Measurements from ENCODE around the gene GPR84.

GPR84 gene

DNA sequence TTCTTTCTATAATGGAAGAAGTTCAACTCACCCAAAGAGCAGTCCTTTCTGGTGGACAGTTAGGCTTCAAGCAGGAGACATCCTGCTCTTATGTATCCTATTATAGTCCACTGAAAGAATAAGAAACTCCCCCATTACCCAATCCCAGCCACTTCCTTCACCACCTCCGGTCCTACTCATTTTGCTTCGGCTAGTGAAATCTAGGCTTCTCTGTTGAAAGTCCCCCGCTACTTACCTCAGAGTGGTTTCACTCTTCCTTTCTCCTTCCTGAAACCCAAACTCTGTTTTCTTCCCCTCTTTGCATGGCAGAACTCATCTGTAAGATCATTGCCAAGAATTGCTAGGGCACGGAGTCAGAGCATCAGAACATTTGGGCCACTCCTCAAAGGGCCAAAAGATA lies at the start of gene GPR84:
TSS of gene GPR84 (minus strand) at position 74 of the 400 bp plus-strand sequence. CDS start 635 bp downstream, outside the sequence.
- no peak for DNase-seq
- intact Hi-C loops (cut with DNase I): no loop called here

DNA sequence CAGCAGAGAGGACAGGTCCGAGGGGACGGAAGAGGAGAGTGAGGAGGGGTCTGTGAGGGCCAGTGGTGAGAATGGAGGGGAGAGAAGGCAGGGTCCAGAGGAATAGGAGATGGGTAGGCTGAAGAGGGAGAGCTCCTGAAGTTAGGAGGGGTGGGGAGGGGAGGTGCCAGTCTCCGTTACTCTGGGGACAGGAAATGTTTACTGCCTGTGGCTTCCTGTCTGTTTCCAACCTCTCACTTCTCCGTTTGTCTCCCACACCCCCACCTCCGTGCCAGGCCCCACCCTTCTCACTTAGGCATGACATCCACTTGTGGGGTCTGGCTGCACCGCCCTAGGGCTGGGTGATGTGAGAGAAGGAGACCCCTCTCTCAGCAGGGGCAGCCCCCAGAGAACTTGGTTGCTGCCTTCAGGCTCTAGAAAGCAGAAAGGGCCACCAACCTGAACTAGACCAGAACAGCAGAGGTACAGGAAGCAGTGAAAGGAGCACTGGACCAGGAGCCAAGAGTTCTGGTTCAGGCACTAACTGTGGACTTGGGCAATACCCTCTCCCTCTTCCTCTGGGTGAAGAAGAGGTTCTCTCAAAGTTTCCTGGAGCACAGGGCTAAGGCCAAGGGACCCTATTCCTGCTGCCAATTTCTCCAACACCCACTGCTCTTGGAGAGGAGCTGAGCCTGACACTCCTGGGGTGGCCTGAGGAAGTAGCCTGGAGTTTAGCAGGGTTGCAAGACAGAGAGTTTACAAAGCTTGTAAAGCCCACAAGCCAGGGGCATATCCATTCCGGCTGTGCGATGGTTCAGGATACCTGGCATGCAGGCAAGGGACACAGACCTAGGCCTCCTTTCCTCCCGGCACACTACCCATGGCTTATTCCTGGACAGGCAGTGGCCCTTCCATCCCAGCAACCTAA lies 49.3 kb upstream of the GPR84 start:
- intact Hi-C loops (cut with DNase I): no loop called here
- DNase-seq: peak in 1 of 10 donors; percentile 74

DNA sequence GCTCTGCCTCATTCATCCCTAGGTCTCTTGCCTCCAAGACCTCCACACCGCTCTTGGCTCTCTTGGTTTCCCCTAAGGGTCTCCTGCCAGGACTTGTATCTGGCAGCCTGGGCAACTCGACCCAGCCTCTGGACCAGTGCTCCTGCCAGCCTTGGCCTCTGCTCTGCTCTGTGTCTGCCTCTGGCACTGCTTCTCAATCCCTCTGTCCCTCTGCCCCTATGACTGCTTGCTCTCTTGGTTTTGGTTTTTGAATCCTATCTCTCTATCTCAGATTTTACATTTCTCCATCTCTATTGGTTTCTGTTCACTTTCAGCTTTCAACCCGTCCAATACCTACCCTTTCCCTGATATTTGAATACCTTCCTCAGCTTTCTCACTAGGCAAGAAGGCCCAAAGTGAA lies 48.5 kb upstream of the GPR84 start:
- DNase-seq: peak in 1 of 10 donors; percentile 44
- intact Hi-C loops (cut with DNase I): no loop called here

DNA sequence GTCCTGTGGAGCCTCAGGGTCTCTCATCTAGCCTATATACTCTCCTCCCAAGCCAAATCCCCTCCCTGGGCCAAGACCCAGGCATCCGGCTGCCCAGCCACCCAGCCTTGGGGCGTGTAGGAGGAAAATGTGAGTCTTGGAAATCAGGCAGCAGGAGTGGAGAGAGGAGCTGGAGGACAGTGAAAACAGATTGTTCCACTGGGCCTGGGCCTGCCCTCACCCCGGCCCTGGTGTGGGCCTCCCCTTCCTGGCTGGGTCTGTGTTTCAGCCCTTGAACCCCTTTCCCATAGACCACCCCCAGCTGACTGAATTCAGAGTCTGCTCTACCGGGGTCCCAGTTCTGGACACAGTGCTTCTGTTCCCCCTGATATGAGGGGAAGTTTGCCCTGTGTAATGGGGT lies 48.1 kb upstream of the GPR84 start:
- peak in 1 of 10 donors; percentile 44 for DNase-seq
- intact Hi-C loops (cut with DNase I): no loop called here

DNA sequence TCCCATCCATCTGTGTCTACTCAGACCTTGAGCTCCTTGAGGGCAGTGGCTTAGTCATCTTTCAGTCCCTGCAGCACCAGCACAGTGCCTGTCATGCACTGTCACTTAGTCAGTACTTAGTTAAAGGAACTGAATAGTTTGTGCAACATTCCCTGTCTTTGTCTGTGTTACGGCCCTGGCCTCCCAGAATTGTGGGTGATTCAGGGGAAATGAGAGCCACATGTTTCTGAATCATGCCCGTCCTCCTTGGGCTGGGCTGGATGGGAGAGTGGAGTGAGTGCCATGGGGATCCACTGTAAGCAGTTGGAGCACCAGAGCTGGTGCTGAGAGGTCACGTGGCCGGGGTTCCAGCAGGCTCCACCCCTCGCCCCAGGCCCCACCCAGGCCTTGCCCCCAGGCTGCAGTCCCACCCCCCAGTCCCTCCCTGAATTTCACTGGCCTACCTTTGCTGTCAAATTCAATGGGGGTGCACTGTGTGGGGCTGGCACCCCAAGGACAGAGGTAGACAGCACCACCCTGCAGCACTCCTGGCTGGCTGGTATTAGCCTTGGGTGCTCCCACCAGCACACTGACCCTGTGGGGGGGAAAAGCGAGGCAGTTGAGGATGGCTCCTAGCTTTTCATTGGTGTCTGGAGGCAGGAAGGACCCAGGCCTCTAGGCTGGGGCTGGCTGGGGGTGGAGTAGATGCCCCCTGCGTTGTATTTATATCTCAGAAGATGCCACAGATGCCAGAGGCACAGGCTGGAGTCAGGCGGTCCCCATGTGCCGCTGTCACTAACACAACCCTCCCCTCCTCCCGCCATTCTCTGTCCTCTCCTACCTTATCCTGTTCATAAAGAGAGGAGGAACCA lies 47.3 kb upstream of the GPR84 start:
- DNase-seq: peak in 2 of 10 donors; percentile 16 to 80
- intact Hi-C loops (cut with DNase I): no loop called here

DNA sequence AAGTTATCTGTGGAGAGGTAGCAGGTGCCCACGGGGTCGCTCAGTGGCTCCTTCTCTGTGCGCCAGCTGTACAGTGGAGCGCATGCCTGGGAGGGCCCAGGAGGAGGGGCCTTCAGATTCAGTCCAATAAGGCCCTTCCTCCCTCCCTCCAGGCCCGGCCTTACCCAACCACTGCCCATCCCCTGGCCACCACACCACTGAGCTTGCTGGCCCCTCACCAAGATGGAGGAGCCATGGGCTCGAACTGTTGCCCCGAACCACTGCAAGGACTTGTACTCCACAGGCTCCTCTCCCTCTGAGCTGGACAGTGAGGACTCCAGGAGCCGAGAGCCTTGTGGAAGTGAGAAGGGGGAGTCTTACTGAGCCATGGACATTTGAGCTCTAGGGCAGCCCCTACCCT lies 45.0 kb upstream of the GPR84 start:
- peak in 1 of 10 donors; percentile 54 for DNase-seq
- intact Hi-C loops (cut with DNase I): no loop called here

DNA sequence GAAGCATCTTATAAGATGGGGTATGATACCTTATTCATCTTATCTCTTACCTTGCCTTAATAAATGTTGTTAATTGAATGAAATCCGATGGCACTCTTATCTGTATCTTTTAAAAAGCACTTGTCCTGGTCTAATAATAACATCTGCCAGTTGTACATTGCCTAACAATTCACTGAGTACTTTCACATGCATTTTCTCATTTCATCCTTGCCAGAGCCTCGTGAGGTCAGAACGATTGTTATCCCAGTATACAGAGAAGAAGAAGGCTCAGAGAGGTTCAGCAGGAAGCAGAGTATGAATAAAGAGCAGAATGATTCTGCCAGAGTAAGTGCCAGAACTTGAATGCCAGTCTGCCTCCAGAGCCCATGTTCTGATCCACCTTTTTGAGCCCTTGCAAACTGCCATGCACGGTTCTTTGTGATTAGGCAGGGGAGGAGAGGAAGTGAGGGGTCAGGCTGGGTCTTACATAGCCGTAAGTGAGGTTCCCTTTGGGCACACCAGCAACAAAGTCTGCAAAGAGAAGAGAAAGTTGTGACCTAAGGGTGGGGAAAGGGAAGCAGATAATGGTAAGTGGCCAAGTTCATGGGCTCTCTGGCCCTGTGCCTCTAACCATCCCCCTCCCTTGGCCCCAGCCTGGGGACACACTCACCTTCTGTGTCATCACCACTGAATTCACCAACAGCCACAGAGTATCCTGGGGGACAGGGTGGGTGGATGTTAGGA lies 43.1 kb upstream of the GPR84 start:
- intact Hi-C loops (cut with DNase I): no loop called here
- peak in 1 of 10 donors; percentile 54 for DNase-seq

DNA sequence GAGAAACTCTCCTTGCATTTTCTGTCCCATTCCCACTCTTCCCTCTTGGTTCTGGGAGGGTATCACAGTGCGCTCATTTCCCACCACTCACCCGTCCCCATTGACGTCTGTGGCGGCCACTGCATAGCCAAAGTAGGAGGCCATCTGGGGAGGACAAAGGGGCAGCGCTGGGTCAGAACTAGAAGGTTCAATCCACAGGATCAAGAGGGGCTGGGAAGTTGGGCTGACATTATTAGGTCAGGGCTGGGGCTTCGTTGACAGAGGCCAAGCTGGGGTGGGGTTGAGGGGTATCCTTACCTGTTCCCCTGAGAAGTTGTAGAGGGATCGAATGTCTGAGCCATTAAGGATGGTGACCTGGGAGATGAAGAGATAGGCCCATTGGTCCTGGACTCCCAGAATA lies 41.3 kb upstream of the GPR84 start:
- DNase-seq: peak in 1 of 10 donors; percentile 22
- intact Hi-C loops (cut with DNase I): no loop called here

DNA sequence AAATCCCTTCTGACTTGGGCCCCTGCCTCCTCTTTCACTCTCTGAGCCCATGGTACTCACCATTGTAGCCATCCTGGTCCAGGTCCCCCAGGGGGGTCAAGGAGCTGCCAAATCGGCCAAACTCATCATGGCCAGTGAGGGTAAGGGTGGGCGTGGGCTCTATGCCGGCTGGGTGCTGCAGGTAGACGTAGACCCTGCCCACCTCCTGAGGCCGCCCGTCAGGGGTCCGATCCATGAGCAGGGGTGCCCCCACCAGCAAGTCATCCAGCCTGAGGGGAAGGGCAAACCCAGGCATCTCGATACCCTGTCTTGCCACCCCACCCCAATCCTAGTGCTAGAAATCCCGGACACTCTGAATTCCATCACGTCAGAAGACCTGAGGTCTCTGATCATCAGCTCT lies 40.8 kb upstream of the GPR84 start:
- peak in 1 of 10 donors; percentile 76 for DNase-seq
- intact Hi-C loops (cut with DNase I): no loop called here

DNA sequence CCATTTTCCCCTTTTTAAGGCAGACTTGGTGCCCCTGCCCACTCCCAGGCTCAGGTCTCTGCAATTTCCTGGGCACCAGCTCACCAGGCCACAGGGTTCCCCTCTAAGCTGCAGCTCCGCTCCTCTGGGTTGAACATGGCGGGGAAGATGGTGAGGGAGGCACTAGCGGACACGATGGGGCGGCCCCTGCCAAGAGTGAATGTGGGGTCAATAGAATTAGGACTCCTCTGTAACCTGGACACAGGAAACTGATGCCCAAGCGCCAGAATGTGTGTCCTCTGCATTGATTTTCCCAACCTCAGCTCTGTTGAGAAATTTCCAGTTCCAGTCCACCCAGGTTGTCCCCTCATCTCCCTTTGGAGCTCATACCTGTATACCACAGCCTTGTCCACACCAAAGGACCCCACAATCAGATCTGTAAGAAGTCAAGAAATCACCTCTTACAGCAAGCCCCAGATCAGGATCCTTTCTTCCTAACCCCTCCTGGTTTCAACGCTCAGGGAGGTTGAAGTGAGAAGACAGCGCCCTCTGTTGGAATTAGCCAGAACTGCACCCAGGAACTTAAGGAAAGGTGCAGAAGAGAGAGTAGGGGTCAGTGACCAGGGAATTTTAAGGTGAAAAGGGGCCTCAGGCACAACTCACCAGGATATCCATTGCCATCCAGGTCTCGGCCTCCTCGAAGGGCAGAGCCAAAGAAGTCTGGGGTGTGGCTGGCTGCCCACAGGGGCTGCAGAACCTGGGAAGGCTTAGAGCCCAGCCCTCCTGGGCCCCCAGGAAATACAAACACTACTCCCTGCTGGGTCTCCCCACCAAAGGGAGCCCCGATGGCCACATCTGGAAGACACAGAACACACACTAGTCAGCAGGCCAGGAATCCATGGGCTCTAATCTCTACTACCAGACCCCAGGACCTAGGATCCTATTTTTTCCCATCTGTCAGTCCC lies 40.0 kb upstream of the GPR84 start:
- DNase-seq: peak in 4 of 10 donors; percentile 44 to 85 (median 54)
- intact Hi-C loops (cut with DNase I): no loop called here

DNA sequence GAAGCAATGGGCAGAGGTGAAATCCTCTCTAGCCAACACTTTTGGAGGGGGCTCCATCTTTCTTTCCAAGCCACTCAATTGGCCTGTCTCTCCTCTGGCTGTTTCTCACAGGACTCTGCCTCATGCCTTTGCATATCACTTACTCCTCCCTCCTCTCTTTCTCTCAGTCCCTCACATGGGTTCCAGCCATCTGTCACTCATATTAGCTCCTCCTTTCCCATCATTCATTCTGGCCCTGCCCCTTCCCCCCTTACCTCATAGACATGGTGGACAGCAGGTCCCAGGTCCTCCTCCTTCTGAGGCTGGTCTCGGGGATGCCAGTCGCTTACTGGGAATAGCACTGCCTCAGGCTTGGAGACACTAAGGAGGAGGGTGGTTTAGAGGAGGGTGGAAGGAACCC lies 36.8 kb upstream of the GPR84 start:
- DNase-seq: peak in 2 of 10 donors; percentile 20 to 37
- intact Hi-C loops (cut with DNase I): no loop called here

DNA sequence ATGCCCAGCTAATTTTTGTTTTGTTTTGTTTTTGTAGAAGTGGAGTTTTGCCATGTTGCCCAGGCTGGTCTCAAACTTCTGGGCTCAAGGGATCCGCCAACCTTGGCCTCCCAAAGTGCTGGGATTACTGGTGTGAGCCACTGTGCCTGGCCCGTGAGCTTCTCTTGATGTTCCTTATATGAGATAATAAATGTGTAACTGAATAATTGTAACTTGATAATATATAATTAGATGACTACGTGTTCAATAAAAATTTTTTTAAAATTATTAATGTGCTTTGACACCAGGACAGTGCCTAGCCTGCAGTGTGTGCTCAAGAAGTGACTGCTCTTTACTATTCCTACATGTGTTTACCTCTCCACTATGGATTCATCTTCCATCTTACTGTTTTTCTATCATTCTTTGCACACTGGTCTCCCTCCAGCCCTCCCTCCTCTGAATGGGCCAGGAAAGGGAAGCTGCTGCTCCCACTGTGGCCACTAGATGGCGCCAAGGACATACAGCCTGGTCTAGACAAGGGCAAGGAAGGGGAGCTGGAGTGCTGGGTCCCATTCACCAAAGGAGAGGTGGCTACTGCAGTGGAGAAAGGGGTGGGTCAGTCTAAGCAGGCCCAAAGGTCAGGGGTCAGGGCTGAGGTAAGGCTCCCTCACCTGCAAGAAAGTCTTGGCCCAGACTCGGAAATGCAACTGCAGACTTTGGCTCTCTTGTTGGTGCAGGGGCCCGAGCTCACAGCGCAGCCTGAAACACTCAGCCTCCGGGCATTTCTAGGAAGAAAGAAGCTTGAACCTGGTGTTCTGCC lies 34.9 kb upstream of the GPR84 start:
- DNase-seq: peak; percentile 69 to 97 (median 92)
- intact Hi-C loops (cut with DNase I): loop anchor here (1.0 kb wide), 1 partner anchor 40 kb away; no protein-coding TSS in a partner anchor

DNA sequence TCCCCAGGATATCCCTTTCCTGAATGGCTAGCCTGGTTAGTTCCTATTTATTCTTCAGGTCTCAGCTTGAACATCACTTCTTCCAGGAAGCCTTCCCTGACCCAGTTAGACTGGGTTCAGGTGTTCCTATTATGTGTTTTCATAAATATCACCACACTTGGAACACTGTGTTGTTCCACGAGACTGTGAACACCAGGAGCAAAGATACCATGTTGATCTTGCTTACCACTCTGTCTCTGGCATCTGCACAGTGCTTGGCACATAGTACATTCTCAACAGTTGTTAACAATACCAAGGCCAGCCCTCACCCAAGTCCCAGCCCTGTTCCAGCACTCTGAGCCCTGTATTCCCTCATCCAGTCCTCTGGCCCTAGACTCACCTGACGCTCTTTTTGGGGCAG lies 33.9 kb upstream of the GPR84 start:
- intact Hi-C loops (cut with DNase I): no loop called here
- DNase-seq: peak in 1 of 10 donors; percentile 7

DNA sequence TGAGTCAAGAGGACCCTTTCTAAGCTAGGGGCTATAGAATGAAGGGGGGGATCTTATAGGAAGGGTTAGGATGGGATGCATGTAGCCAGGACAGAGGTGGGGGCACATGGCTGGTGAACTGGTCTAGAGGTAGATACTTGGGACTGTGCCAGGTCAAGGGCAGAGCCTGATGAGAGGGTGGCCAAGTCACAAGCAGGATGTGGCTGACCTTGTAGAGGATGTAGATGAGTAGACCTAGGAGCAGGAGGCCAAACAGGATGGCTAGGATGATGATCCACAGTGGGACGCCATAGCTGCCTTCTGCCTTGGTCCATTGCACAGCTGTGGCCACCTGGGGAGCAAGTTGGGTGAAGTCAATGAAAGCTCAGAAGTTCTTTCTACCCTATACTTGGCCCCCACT lies 32.9 kb upstream of the GPR84 start:
- intact Hi-C loops (cut with DNase I): no loop called here
- DNase-seq: peak in 3 of 10 donors; percentile 24 to 29 (median 25)

DNA sequence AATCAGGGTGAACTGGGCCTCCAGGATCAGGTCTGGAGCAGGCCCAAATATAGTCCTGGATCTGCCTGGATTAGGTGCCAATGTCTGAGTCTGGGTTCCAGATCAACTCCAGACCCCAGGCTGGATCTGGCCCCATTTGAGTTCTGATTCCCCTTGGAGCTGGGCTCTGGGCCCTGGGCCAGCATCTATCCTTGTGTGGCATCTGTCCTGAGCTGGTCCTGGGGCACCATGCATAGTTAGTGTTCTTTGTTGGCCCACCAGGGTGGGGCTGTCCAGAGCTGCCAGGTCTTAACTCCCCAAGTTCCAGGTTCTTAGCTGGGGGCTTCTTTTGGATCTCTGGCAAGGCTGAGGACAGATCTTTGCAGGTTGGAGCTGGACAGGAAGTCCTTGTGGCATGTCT lies 31.3 kb upstream of the GPR84 start:
- DNase-seq: peak in 2 of 10 donors; percentile 24 to 70
- intact Hi-C loops (cut with DNase I): no loop called here

DNA sequence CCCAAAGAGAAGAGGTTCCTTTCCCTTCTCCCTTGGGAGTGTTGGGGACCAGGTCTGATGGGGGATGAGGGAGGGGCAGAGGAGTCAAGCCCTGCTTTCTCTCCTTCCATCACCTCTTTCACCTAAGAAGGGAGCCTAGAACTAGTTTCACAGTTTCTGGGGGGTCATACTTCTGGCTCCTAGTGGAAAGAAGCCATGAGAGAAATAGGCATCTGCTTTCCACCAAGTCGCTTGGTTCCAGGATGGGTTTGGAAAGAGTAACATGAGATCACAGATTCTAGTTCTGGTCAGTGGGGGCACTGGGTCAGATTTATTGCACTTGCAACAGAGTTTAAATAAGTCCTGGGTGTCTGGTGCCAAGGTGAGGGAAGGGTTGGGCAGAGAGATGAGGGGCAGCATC lies 30.7 kb upstream of the GPR84 start:
- intact Hi-C loops (cut with DNase I): no loop called here

DNA sequence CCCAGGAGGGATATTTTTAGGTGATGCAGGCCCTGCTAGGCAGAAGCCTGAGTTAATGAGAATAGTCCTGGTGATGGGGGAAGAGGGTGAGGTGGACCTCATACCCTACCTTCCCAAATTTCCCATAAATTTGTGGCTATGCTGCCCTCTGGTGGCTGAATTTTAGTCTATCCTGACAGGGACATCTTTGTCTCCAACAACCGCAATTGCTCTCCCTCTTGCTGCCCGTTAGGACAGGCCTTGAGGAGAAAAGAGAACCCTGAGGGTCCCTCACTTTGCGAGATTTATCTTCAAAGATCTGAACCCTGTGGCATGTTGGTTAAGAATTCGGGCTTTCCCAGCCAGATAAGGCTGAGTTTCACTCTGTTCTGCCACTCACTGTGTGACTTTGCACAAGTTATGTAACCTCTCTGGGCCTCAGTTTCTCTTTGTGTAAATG lies 30.0 kb upstream of the GPR84 start:
- intact Hi-C loops (cut with DNase I): no loop called here
- peak in 6 of 10 donors; percentile 48 to 80 (median 67) for DNase-seq

More for the DNA sequence above, 30.7 kb upstream of the GPR84 start:
- peak in 1 of 10 donors; percentile 8 for DNase-seq

DNA sequence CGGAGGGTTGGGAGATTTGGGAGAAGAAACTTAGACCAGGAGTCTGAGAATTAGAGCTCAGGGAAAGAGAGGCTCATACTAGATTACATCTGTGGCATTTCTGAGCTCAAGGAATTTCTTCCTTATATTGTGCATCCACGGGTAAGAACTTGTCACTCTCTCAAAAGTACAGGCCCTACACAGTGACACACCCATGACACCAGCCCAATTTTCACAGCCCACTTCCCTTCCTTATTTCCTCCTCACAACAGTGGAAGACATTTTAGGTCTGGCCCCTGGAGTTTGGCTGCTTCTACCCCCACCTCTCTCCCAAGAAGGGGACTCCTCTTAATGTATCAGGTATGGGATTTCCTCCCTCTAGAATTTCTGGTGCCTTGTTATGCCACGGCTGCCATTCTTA lies 29.5 kb upstream of the GPR84 start:
- intact Hi-C loops (cut with DNase I): no loop called here
- peak in 1 of 10 donors; percentile 5 for DNase-seq
